GM12878 (cell line): ENCODE data around the gene C19orf18. TPM values are rescaled to one million over a fixed set of nuclear protein-coding genes. Genes with fewer than 3 reads are reported as not detected.

ENCODE experiments used
- ATAC-seq: fragments of 200-7000 bp; cut with Tn5 transposase; 3 replicates; pipeline ENCODE4 v1.9.1; 2020; ENCODE audit warnings: mild to moderate bottlenecking, moderate library complexity
- BruUV-seq: library from RNA; stranded (reverse); fragments of 400-500 nt; replicated peaks from 2 replicates; lab custom pipeline; 2021; lab: Mats Ljungman, UMichigan
- CTCF ChIA-PET: fragments of 300-600 bp; sonication (Branson Sonifier 250); formaldehyde crosslinking; extraction: SDS; loops from one replicate; lab custom pipeline; 2021; ENCODE audit warnings: inconsistent platforms; lab: Yijun Ruan, JAX
- POLR2A ChIA-PET: fragments of 350-600 bp; formaldehyde crosslinking; extraction: SDS; loops from one replicate; lab custom pipeline; 2021; ENCODE audit warnings: inconsistent platforms; lab: Charles Lee
- RAD21 ChIA-PET: fragments of 300-600 bp; sonication (Branson Sonifier 250); formaldehyde crosslinking; loops from one replicate; lab custom pipeline; 2023; ENCODE audit warnings: antibody characterized with exemption; ENCODE audit not compliant: unreplicated experiment; lab: Charles Lee
- SMC1A ChIA-PET: fragments of 300-600 bp; sonication (Branson Sonifier 250); formaldehyde crosslinking; loops from one replicate; lab custom pipeline; 2023; ENCODE audit not compliant: unreplicated experiment, uncharacterized antibody; lab: Charles Lee
- DNase-seq: peaks from one replicate; pipeline ENCODE4 v3.0.0-alpha.2; 2011; ENCODE audit warnings: low read depth, low spot score
- FAIRE-seq: peaks from 3 replicates; lab custom pipeline; 2011; peaks lifted over from hg19 to GRCh38; lab: Jason Lieb, UNC
- H2AFZ ChIP-seq: 2 replicates; pipeline ENCODE4 v1.6.0; 2011; ENCODE audit warnings: low read depth, low read length, control low read depth; ENCODE audit not compliant: control insufficient read depth
- H3K27ac ChIP-seq: 2 replicates; pipeline ENCODE4 v1.5.1; 2011; ENCODE audit warnings: control low read depth; ENCODE audit not compliant: control insufficient read depth, insufficient read depth
- H3K27me3 ChIP-seq, 2 experiments: replicated peaks in 1 of 2; 2 replicates each; pipeline versions ENCODE4 v1.6.0 to v1.6.1; 2011; ENCODE audit warnings: low read length in 1 of 2; ENCODE audit not compliant: control insufficient read depth in 2 of 2, insufficient read depth in 2 of 2
- H3K36me3 ChIP-seq, 2 experiments: 2 replicates each; pipeline ENCODE4 v1.5.1; 2011; ENCODE audit warnings: low read length in 1 of 2; ENCODE audit not compliant: control insufficient read depth in 2 of 2, insufficient read depth in 2 of 2
- H3K4me1 ChIP-seq: 2 replicates; pipeline ENCODE4 v1.6.1; 2011; ENCODE audit warnings: mild to moderate bottlenecking, low read length, moderate library complexity, mixed read lengths; ENCODE audit not compliant: control insufficient read depth, insufficient read depth
- H3K4me2 ChIP-seq: 2 replicates; pipeline ENCODE4 v1.6.0; 2011; ENCODE audit warnings: control low read depth; ENCODE audit not compliant: control insufficient read depth, insufficient read depth
- H3K4me3 ChIP-seq: fragments of 200-600 bp; sonication (generic); 2 replicates; pipeline ENCODE4 v1.5.1; 2016
- H3K79me2 ChIP-seq: 2 replicates; pipeline ENCODE4 v1.6.0; 2011; ENCODE audit warnings: low read length; ENCODE audit not compliant: control insufficient read depth, insufficient read depth
- H3K9ac ChIP-seq: 2 replicates; pipeline ENCODE4 v1.8.0; 2011; ENCODE audit warnings: low read length, control low read depth, mixed read lengths; ENCODE audit not compliant: control insufficient read depth, insufficient read depth
- H3K9me3 ChIP-seq: replicated peaks from 3 replicates; pipeline ENCODE4 v1.5.1; 2011; ENCODE audit warnings: mild to moderate bottlenecking, low read length; ENCODE audit not compliant: control insufficient read depth, insufficient read depth
- H4K20me1 ChIP-seq: 2 replicates; pipeline ENCODE4 v1.6.0; 2011; ENCODE audit not compliant: control insufficient read depth, insufficient read depth
- BHLHE40 ChIP-seq, 2 experiments: fragments of 450-650 bp in 1 of 2; IDR thresholded peaks; 2 replicates each; pipeline ENCODE4 v1.6.1; 2011 to 2017; ENCODE audit warnings: low read depth in 2 of 2, borderline replicate concordance in 1 of 2, improper control_type of control experiment in 1 of 2, low read length in 1 of 2, mild to moderate bottlenecking in 1 of 2
- CHD1 ChIP-seq: IDR thresholded peaks from 2 replicates; pipeline ENCODE4 v1.6.1; 2012; ENCODE audit warnings: low read depth, low read length, improper control_type of control experiment
- DPF2 ChIP-seq: fragments of 450-650 bp; IDR thresholded peaks from 2 replicates; pipeline ENCODE4 v1.6.1; 2017; ENCODE audit warnings: mild to moderate bottlenecking
- GATAD2B ChIP-seq: fragments of 450-650 bp; conservative IDR thresholded peaks from 2 replicates; pipeline ENCODE4 v1.6.1; 2017; ENCODE audit warnings: low read depth, mild to moderate bottlenecking, moderate library complexity
- IKZF2 ChIP-seq, 2 experiments: fragments of 450-650 bp; IDR thresholded peaks; 2 replicates each; pipeline ENCODE4 v1.6.1; 2017; ENCODE audit warnings: mild to moderate bottlenecking in 2 of 2, moderate library complexity in 2 of 2
- IRF5 ChIP-seq: fragments of 450-650 bp; IDR thresholded peaks from 2 replicates; pipeline ENCODE4 v1.6.1; 2017; ENCODE audit warnings: borderline replicate concordance
- RCOR1 ChIP-seq: conservative IDR thresholded peaks from 2 replicates; pipeline ENCODE4 v1.6.1; 2012; ENCODE audit warnings: low read depth, low read length, improper control_type of control experiment
- TCF3 ChIP-seq: IDR thresholded peaks from 2 replicates; pipeline ENCODE4 v1.6.1; 2012; ENCODE audit warnings: low read depth, mild to moderate bottlenecking, low read length, borderline replicate concordance; ENCODE audit not compliant: insufficient read depth
- ZNF207 ChIP-seq: fragments of 450-650 bp; IDR thresholded peaks from 2 replicates; pipeline ENCODE4 v1.6.1; 2014; ENCODE audit warnings: antibody characterized with exemption, mild to moderate bottlenecking, borderline replicate concordance
- WGBS: methylation state at CpG from one replicate; pipeline ENCODE4 v1.1.6; 2016; ENCODE audit warnings: low lambda C conversion rate; ENCODE audit not compliant: insufficient replicate concordance, insufficient coverage; ENCODE audit errors: missing lambda C conversion rate; 5-methylcytosine and 5-hydroxymethylcytosine counted together
- in situ Hi-C: fragments of 300-500 bp; cut with MboI; formaldehyde crosslinking; loops from 9 replicates; pipeline ENCODE4 v1.14.3; 2018; ENCODE audit warnings: mixed read lengths
- intact Hi-C: fragments of 100-400 bp; cut with micrococcal nuclease; formaldehyde crosslinking; loops from one replicate; pipeline ENCODE4 v1.14.2; 2022; ENCODE audit not compliant: unreplicated experiment
- polyA plus RNA-seq, 11 experiments: library from polyadenylated mRNA; depleted of rRNA in 4 of 11; unstranded in 6 of 11; stranded (reverse) in 5 of 11; fragments of >200 nt; fragmentation: Nextera tagmentation in 4 of 11; fragmentation: Illumina TruSeq in 1 of 11; extraction: Ambion mirVana in 4 of 11; extraction: Trizol in 1 of 11; gene quantifications; 1 replicate in 1 of 11; 2 replicates in 10 of 11; pipeline versions ENCODE4 v1.2.1 to v1.2.3, GENCODE V29; 2011 to 2016; ENCODE audit warnings: inconsistent platforms in 2 of 11, missing spikeins in 2 of 11, low read depth in 1 of 11
- total RNA-seq, 4 experiments: library from RNA; depleted of rRNA in 3 of 4; stranded (reverse); fragments of >200 nt in 3 of 4; fragmentation: Illumina TruSeq in 1 of 4; extraction: Trizol in 1 of 4; gene quantifications; 2 replicates each; pipeline versions ENCODE4 v1.2.1 to v1.2.3, GENCODE V29; 2013 to 2021
- TF ChIP-seq, protein P1 (sequence below): fragments of 450-650 bp; IDR thresholded peaks from 2 replicates; pipeline ENCODE4 v1.6.1; 2016; ENCODE audit warnings: mild to moderate bottlenecking, moderate library complexity, borderline replicate concordance
- TF ChIP-seq, protein P2 (sequence below): IDR thresholded peaks from 2 replicates; pipeline ENCODE4 v1.6.1; 2012; ENCODE audit warnings: low read depth, low read length, improper control_type of control experiment
- TF ChIP-seq, protein P3 (sequence below): IDR thresholded peaks from 2 replicates; pipeline ENCODE4 v1.6.1; 2012; ENCODE audit warnings: low read depth, low read length, improper control_type of control experiment
- TF ChIP-seq, protein P4 (sequence below): fragments of 450-650 bp; IDR thresholded peaks from 2 replicates; pipeline ENCODE4 v1.6.1; 2017; ENCODE audit warnings: mild to moderate bottlenecking, moderate library complexity

The C19orf18 gene
- total and polyA plus RNA-seq, 10 of the 15 experiments (the other 5 are each of a cell fraction or from before 2014, with no cell fraction given) = 0.12 to 0.29 (median 0.21) TPM; not detected in 7

DNA sequence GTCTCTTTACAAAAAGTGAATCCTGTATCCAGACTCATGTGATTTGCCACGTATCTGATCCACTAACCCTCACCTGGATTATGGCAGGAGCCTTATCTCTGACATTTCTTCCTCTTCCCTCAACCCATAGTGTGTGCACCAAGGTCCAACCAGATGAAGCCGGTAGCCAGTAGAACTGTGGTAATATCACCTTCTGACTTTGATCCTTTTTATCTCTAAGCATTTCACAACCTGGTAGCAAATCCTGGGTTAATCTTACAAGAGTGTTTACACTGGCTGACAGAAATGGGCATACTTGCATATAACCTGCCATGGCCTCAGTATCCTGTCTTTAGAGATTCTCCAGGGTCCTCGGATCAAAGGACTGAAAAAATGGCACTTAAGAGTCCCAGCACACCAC lies 59.8 kb downstream of the C19orf18 start:
- Histone ChIP-seq H3K4me3 (no peak overlapping the region), H3K4me1 (peaks cover 3% of the 10 kb centered on the region; the same call in 1 of the 2 replicates), H3K9me3 (peaks cover 12% of the 10 kb centered on the region; the same call in 2 of the 3 replicates), H4K20me1 (no peaks in the 10 kb centered on the region), H3K27ac (no peak overlapping the region), H3K9ac (no peak overlapping the region), H2AFZ (no peak overlapping the region), H3K27me3 (no peaks in the 10 kb centered on the region), H3K4me2 (peak overlapping the region; percentile 89), H3K36me3 (peaks cover 3 to 7% of the 10 kb centered on the region in 2 experiments; a peak in 2 of 4 replicates), H3K79me2 (peaks cover 12% of the 10 kb centered on the region)
- ATAC-seq = no peak
- intact Hi-C loops (no loop called here), in situ Hi-C loops (no loop called here)
- POLR2A ChIA-PET = no interaction called here
- no peak for DNase-seq
- RAD21 ChIA-PET = no interaction called here
- no TSS peak for BruUV-seq
- CTCF ChIA-PET = interaction anchor here (0.9 to 1.2 kb wide), 2 partner anchors 12 to 281 kb away, joined by 3 read pairs; partner anchors contain the start of gene ZNF211
- FAIRE-seq = no peak
- WGBS = 98% methylated on average over 3 of the region's 3 CpGs
- SMC1A ChIA-PET = interaction anchor here (1.3 kb wide), 1 partner anchor 12 kb away, joined by 3 read pairs; no protein-coding TSS in a partner anchor
- TF ChIP-seq IRF5 (no peak), IKZF2 (IDR thresholded peaks at IDR 0.05) (no peak), DPF2 (no peak), GATAD2B (no peak), ZNF207 (no peak), TCF3 (no peak), RCOR1 (no peak), CHD1 (no peak), BHLHE40 (IDR thresholded peaks at IDR 0.05; ENCODE audit: borderline replicate concordance in 1 of 2, low read depth in 2 of 2, low read length in 1 of 2) (no peak)
- TF ChIP-seq, protein P1, sequence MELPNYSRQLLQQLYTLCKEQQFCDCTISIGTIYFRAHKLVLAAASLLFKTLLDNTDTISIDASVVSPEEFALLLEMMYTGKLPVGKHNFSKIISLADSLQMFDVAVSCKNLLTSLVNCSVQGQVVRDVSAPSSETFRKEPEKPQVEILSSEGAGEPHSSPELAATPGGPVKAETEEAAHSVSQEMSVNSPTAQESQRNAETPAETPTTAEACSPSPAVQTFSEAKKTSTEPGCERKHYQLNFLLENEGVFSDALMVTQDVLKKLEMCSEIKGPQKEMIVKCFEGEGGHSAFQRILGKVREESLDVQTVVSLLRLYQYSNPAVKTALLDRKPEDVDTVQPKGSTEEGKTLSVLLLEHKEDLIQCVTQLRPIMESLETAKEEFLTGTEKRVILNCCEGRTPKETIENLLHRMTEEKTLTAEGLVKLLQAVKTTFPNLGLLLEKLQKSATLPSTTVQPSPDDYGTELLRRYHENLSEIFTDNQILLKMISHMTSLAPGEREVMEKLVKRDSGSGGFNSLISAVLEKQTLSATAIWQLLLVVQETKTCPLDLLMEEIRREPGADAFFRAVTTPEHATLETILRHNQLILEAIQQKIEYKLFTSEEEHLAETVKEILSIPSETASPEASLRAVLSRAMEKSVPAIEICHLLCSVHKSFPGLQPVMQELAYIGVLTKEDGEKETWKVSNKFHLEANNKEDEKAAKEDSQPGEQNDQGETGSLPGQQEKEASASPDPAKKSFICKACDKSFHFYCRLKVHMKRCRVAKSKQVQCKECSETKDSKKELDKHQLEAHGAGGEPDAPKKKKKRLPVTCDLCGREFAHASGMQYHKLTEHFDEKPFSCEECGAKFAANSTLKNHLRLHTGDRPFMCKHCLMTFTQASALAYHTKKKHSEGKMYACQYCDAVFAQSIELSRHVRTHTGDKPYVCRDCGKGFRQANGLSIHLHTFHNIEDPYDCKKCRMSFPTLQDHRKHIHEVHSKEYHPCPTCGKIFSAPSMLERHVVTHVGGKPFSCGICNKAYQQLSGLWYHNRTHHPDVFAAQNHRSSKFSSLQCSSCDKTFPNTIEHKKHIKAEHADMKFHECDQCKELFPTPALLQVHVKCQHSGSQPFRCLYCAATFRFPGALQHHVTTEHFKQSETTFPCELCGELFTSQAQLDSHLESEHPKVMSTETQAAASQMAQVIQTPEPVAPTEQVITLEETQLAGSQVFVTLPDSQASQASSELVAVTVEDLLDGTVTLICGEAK = no peak
- TF ChIP-seq, protein P2, sequence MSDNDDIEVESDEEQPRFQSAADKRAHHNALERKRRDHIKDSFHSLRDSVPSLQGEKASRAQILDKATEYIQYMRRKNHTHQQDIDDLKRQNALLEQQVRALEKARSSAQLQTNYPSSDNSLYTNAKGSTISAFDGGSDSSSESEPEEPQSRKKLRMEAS = no peak
- TF ChIP-seq, protein P3, sequence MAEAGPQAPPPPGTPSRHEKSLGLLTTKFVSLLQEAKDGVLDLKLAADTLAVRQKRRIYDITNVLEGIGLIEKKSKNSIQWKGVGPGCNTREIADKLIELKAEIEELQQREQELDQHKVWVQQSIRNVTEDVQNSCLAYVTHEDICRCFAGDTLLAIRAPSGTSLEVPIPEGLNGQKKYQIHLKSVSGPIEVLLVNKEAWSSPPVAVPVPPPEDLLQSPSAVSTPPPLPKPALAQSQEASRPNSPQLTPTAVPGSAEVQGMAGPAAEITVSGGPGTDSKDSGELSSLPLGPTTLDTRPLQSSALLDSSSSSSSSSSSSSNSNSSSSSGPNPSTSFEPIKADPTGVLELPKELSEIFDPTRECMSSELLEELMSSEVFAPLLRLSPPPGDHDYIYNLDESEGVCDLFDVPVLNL = no peak
- TF ChIP-seq, protein P4, sequence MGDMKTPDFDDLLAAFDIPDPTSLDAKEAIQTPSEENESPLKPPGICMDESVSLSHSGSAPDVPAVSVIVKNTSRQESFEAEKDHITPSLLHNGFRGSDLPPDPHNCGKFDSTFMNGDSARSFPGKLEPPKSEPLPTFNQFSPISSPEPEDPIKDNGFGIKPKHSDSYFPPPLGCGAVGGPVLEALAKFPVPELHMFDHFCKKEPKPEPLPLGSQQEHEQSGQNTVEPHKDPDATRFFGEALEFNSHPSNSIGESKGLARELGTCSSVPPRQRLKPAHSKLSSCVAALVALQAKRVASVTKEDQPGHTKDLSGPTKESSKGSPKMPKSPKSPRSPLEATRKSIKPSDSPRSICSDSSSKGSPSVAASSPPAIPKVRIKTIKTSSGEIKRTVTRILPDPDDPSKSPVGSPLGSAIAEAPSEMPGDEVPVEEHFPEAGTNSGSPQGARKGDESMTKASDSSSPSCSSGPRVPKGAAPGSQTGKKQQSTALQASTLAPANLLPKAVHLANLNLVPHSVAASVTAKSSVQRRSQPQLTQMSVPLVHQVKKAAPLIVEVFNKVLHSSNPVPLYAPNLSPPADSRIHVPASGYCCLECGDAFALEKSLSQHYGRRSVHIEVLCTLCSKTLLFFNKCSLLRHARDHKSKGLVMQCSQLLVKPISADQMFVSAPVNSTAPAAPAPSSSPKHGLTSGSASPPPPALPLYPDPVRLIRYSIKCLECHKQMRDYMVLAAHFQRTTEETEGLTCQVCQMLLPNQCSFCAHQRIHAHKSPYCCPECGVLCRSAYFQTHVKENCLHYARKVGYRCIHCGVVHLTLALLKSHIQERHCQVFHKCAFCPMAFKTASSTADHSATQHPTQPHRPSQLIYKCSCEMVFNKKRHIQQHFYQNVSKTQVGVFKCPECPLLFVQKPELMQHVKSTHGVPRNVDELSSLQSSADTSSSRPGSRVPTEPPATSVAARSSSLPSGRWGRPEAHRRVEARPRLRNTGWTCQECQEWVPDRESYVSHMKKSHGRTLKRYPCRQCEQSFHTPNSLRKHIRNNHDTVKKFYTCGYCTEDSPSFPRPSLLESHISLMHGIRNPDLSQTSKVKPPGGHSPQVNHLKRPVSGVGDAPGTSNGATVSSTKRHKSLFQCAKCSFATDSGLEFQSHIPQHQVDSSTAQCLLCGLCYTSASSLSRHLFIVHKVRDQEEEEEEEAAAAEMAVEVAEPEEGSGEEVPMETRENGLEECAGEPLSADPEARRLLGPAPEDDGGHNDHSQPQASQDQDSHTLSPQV = no peak
